CD4-positive, CD25-positive, alpha-beta regulatory T cell (primary cell): Measurements from ENCODE around the gene KCNIP3. TPM values are rescaled to one million over a fixed set of nuclear protein-coding genes. Genes with fewer than 3 reads are reported as not detected.

Source experiments
- ATAC-seq, 2 donors: fragments of 150-1000 bp; cut with Tn5 transposase; one replicate each; pipeline ENCODE4 v1.10.0; 2021; ENCODE audit warnings: low read depth in 2 of 2, moderate number of reproducible peaks in 2 of 2, moderate library complexity in 1 of 2
- DNase-seq, 3 donors: peaks; one replicate each; pipeline versions ENCODE4 v3.0.0 to v3.0.0-alpha.2; 2012 to 2022; ENCODE audit warnings: mixed read lengths in 1 of 3
- H3K27ac ChIP-seq: one replicate; pipeline ENCODE4 v1.7.0; 2013; ENCODE audit warnings: mild to moderate bottlenecking, low read length; ENCODE audit not compliant: insufficient read depth, poor library complexity, severe bottlenecking
- H3K27me3 ChIP-seq: one replicate; pipeline ENCODE4 v1.7.0; 2013; ENCODE audit warnings: low read length; ENCODE audit not compliant: control insufficient read depth, insufficient read depth
- H3K36me3 ChIP-seq: one replicate; pipeline ENCODE4 v1.7.0; 2013; ENCODE audit warnings: mild to moderate bottlenecking, low read length, moderate library complexity; ENCODE audit not compliant: control insufficient read depth, insufficient read depth
- H3K4me1 ChIP-seq: 2 replicates; pipeline ENCODE4 v1.7.0; 2013; ENCODE audit warnings: mild to moderate bottlenecking, low read length; ENCODE audit not compliant: insufficient read depth, control insufficient read depth, poor library complexity, severe bottlenecking
- H3K4me3 ChIP-seq: one replicate; pipeline ENCODE4 v1.7.0; 2013; ENCODE audit warnings: low read depth, mild to moderate bottlenecking, low read length, moderate library complexity
- H3K9me3 ChIP-seq, 2 experiments: 1 replicate in 1 of 2; 2 replicates in 1 of 2; pipeline ENCODE4 v1.7.0; 2013; ENCODE audit warnings: low read length in 2 of 2, mild to moderate bottlenecking in 1 of 2, moderate library complexity in 1 of 2; ENCODE audit not compliant: control insufficient read depth in 2 of 2
- H3K27ac Mint-ChIP-seq, 3 donors: one replicate each; pipeline ENCODE4 v1.8.0; 2020 to 2022; ENCODE audit warnings: mild to moderate bottlenecking in 3 of 3, mixed read lengths in 3 of 3, moderate library complexity in 2 of 3
- H3K27me3 Mint-ChIP-seq: one replicate; pipeline ENCODE4 v1.8.0; 2022; ENCODE audit warnings: mild to moderate bottlenecking, mixed read lengths
- H3K36me3 Mint-ChIP-seq: one replicate; pipeline ENCODE4 v1.8.0; 2020; ENCODE audit warnings: mixed read lengths
- H3K4me1 Mint-ChIP-seq, 4 donors: one replicate each; pipeline ENCODE4 v1.8.0; 2020 to 2022; ENCODE audit warnings: mixed read lengths in 4 of 4, mild to moderate bottlenecking in 1 of 4
- H3K4me3 Mint-ChIP-seq, 4 donors: one replicate each; pipeline ENCODE4 v1.8.0; 2020 to 2022; ENCODE audit warnings: mild to moderate bottlenecking in 4 of 4, mixed read lengths in 4 of 4, moderate library complexity in 3 of 4
- H3K9me3 Mint-ChIP-seq, 7 donors: one replicate each; pipeline ENCODE4 v1.8.0; 2020 to 2022; ENCODE audit warnings: mixed read lengths in 7 of 7, mild to moderate bottlenecking in 3 of 7, moderate library complexity in 2 of 7
- polyA plus RNA-seq, 4 donors: library from polyadenylated mRNA; unstranded; fragments of 300-500 nt; fragmentation: Illumina TruSeq; gene quantifications; one replicate each; pipeline ENCODE4 v1.2.3, GENCODE V29; 2021
- total RNA-seq: library from RNA; stranded (reverse); gene quantifications from one replicate; pipeline ENCODE4 v1.2.3, GENCODE V29; 2022

KCNIP3 gene
- total and polyA plus RNA-seq, 5 donors from 2014 or later: not detected

GRCh38 chr2:95372845-95373244, 75.7 kb downstream of the KCNIP3 start:
- Histone ChIP-seq H3K4me3 (no peak overlapping the region), H3K9me3 (no peaks in the 10 kb centered on the region), H3K27me3 (no peaks in the 10 kb centered on the region), H3K36me3 (no peaks in the 10 kb centered on the region), H3K27ac (no peak overlapping the region), H3K4me1 (no peaks in the 10 kb centered on the region)
- Mint-ChIP-seq H3K36me3 (no peaks in the 10 kb centered on the region), H3K4me1 (peaks cover 0 to 2% (median 0%) of the 10 kb centered on the region in 4 donors), H3K9me3 (peaks cover 0 to 7% (median 3%) of the 10 kb centered on the region in 7 donors), H3K27ac (no peak overlapping the region), H3K4me3 (no peak overlapping the region), H3K27me3 (peaks cover 13% of the 10 kb centered on the region)
- DNase-seq (no peak), ATAC-seq (no peak)

GRCh38 chr2:95374029-95374428, 76.9 kb downstream of the KCNIP3 start:
- H3K27ac Mint-ChIP-seq: no peak overlapping the region
- H3K27me3 Mint-ChIP-seq: peaks cover 13% of the 10 kb centered on the region
- DNase-seq: no peak

GRCh38 chr2:95374451-95374920, 77.3 kb downstream of the KCNIP3 start:
- Histone ChIP-seq H3K4me1 (no peaks in the 10 kb centered on the region), H3K36me3 (no peaks in the 10 kb centered on the region), H3K9me3 (no peaks in the 10 kb centered on the region), H3K4me3 (no peak overlapping the region), H3K27ac (no peak overlapping the region), H3K27me3 (no peaks in the 10 kb centered on the region)
- no peak for ATAC-seq
- DNase-seq: no peak
- H3K27ac Mint-ChIP-seq: no peak overlapping the region
- no peak overlapping the region for H3K4me3 Mint-ChIP-seq
- H3K27me3 Mint-ChIP-seq: peaks cover 13% of the 10 kb centered on the region
- peaks cover 0 to 2% (median 0%) of the 10 kb centered on the region in 4 donors for H3K4me1 Mint-ChIP-seq
- peaks cover 0 to 7% (median 3%) of the 10 kb centered on the region in 7 donors for H3K9me3 Mint-ChIP-seq
- H3K36me3 Mint-ChIP-seq: no peaks in the 10 kb centered on the region

More at GRCh38 chr2:95374029-95374428, 76.9 kb downstream of the KCNIP3 start:
- ATAC-seq: no peak
- H3K36me3 ChIP-seq: no peaks in the 10 kb centered on the region
- H3K27ac ChIP-seq: no peak overlapping the region
- Mint-ChIP-seq H3K4me3 (no peak overlapping the region), H3K36me3 (no peaks in the 10 kb centered on the region), H3K4me1 (peaks cover 0 to 2% (median 0%) of the 10 kb centered on the region in 4 donors), H3K9me3 (peaks cover 0 to 7% (median 3%) of the 10 kb centered on the region in 7 donors)
- H3K4me3 ChIP-seq: no peak overlapping the region
- H3K4me1 ChIP-seq: no peaks in the 10 kb centered on the region
- H3K9me3 ChIP-seq: no peaks in the 10 kb centered on the region
- H3K27me3 ChIP-seq: no peaks in the 10 kb centered on the region

- H3K9me3 ChIP-seq: no peaks in the 10 kb centered on the region
- H3K27me3 ChIP-seq: no peaks in the 10 kb centered on the region
- H3K4me3 Mint-ChIP-seq: no peak overlapping the region
- H3K27ac Mint-ChIP-seq: no peak overlapping the region
- H3K27me3 Mint-ChIP-seq: peaks cover 11% of the 10 kb centered on the region
- ATAC-seq (no peak), DNase-seq (no peak)
- H3K36me3 Mint-ChIP-seq: no peaks in the 10 kb centered on the region
- H3K4me1 ChIP-seq: no peaks in the 10 kb centered on the region
- no peak overlapping the region for H3K27ac ChIP-seq
- peaks cover 0 to 2% (median 0%) of the 10 kb centered on the region in 4 donors for H3K4me1 Mint-ChIP-seq
- H3K36me3 ChIP-seq: no peaks in the 10 kb centered on the region
- peaks cover 0 to 7% (median 3%) of the 10 kb centered on the region in 7 donors for H3K9me3 Mint-ChIP-seq
- H3K4me3 ChIP-seq: no peak overlapping the region
Observed at GRCh38 chr2:95374921-95375471, 77.8 kb downstream of the KCNIP3 start.

GRCh38 chr2:95375532-95376150, 78.5 kb downstream of the KCNIP3 start:
- Mint-ChIP-seq H3K27ac (no peak overlapping the region), H3K36me3 (no peaks in the 10 kb centered on the region), H3K4me1 (peaks cover 0 to 2% (median 0%) of the 10 kb centered on the region in 4 donors), H3K9me3 (peaks cover 0 to 5% (median 3%) of the 10 kb centered on the region in 7 donors), H3K4me3 (no peak overlapping the region), H3K27me3 (peaks cover 6% of the 10 kb centered on the region)
- DNase-seq (no peak), ATAC-seq (no peak)
- no peaks in the 10 kb centered on the region for H3K36me3 ChIP-seq
- no peak overlapping the region for H3K4me3 ChIP-seq
- H3K9me3 ChIP-seq: no peaks in the 10 kb centered on the region
- no peak overlapping the region for H3K27ac ChIP-seq
- no peaks in the 10 kb centered on the region for H3K27me3 ChIP-seq
- H3K4me1 ChIP-seq: no peaks in the 10 kb centered on the region

- no peaks in the 10 kb centered on the region for H3K36me3 ChIP-seq
- H3K4me1 Mint-ChIP-seq: peaks cover 0 to 2% (median 0%) of the 10 kb centered on the region in 4 donors
- H3K27me3 Mint-ChIP-seq: peaks cover 6% of the 10 kb centered on the region
- no peak overlapping the region for H3K4me3 ChIP-seq
- no peak overlapping the region for H3K4me3 Mint-ChIP-seq
- peaks cover 0 to 3% (median 0%) of the 10 kb centered on the region in 7 donors for H3K9me3 Mint-ChIP-seq
- no peak overlapping the region for H3K27ac Mint-ChIP-seq
- H3K27me3 ChIP-seq: no peaks in the 10 kb centered on the region
- no peaks in the 10 kb centered on the region for H3K4me1 ChIP-seq
- no peaks in the 10 kb centered on the region for H3K9me3 ChIP-seq
- no peak overlapping the region for H3K27ac ChIP-seq
- no peak for ATAC-seq
- H3K36me3 Mint-ChIP-seq: no peaks in the 10 kb centered on the region
- DNase-seq: no peak
Observed at GRCh38 chr2:95376311-95377215, 79.4 kb downstream of the KCNIP3 start.

GRCh38 chr2:95377216-95378123, 80.3 kb downstream of the KCNIP3 start:
- Histone ChIP-seq H3K27ac (no peak overlapping the region), H3K36me3 (no peaks in the 10 kb centered on the region), H3K9me3 (no peaks in the 10 kb centered on the region), H3K4me3 (no peak overlapping the region), H3K27me3 (no peaks in the 10 kb centered on the region), H3K4me1 (no peaks in the 10 kb centered on the region)
- no peak for DNase-seq
- no peak for ATAC-seq
- Mint-ChIP-seq H3K27me3 (peaks cover 6% of the 10 kb centered on the region), H3K27ac (no peak overlapping the region), H3K4me3 (no peak overlapping the region), H3K36me3 (no peaks in the 10 kb centered on the region), H3K4me1 (no peaks in the 10 kb centered on the region), H3K9me3 (peaks cover 0 to 3% (median 0%) of the 10 kb centered on the region in 7 donors)
